ENCODE data around the gene SEPTIN12.

- no peak for TF ChIP-seq FOXM1 (IDR thresholded peaks at IDR 0.05; ENCODE audit: borderline replicate concordance, low read depth)
- no peak for TF ChIP-seq EP300 (IDR thresholded peaks at IDR 0.05; ENCODE audit: borderline replicate concordance)
- TF ChIP-seq, protein P1, sequence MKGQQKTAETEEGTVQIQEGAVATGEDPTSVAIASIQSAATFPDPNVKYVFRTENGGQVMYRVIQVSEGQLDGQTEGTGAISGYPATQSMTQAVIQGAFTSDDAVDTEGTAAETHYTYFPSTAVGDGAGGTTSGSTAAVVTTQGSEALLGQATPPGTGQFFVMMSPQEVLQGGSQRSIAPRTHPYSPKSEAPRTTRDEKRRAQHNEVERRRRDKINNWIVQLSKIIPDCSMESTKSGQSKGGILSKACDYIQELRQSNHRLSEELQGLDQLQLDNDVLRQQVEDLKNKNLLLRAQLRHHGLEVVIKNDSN (IDR thresholded peaks at IDR 0.05): no peak
Measured at GRCh38 chr16:4776141-4776705, 11.9 kb downstream of the SEPTIN12 start.
